ENCODE data around the gene RCC2.

The RCC2 gene

GRCh38 chr1:17377325-17377953 is 62.0 kb downstream of the RCC2 start:
- DNase-seq (ENCODE audit: low spot score), result no peak
- no peak for TF ChIP-seq CTCF (IDR thresholded peaks at IDR 0.05; ENCODE audit: extremely low read depth, missing control alignments)

- TF ChIP-seq CTCF (IDR thresholded peaks at IDR 0.05; ENCODE audit: extremely low read depth, missing control alignments), result no peak
- DNase-seq (ENCODE audit: low spot score), result no peak
Observed at GRCh38 chr1:17375651-17376050, 63.8 kb downstream of the RCC2 start.

GRCh38 chr1:17372955-17373354 is 66.5 kb downstream of the RCC2 start:
- DNase-seq (ENCODE audit: low spot score), result no peak
- no peak for TF ChIP-seq CTCF (IDR thresholded peaks at IDR 0.05; ENCODE audit: extremely low read depth, missing control alignments)

GRCh38 chr1:17371896-17372295 is 67.6 kb downstream of the RCC2 start, which contains the start of gene PADI6:
PADI6 (plus strand) TSS chr1:17372196; CDS start chr1:17372246, 50 bp downstream.
- no peak for DNase-seq (ENCODE audit: low spot score)
- no peak for TF ChIP-seq CTCF (IDR thresholded peaks at IDR 0.05; ENCODE audit: extremely low read depth, missing control alignments)

GRCh38 chr1:17370618-17371017 is 68.9 kb downstream of the RCC2 start:
- TF ChIP-seq CTCF (IDR thresholded peaks at IDR 0.05; ENCODE audit: extremely low read depth, missing control alignments), result no peak
- no peak for DNase-seq (ENCODE audit: low spot score)

- TF ChIP-seq CTCF (IDR thresholded peaks at IDR 0.05; ENCODE audit: extremely low read depth, missing control alignments), result no peak
- DNase-seq (ENCODE audit: low spot score), result no peak
Observed at GRCh38 chr1:17369466-17369865, 70.0 kb downstream of the RCC2 start.

GRCh38 chr1:17365293-17365692 is 74.2 kb downstream of the RCC2 start:
- no peak for DNase-seq (ENCODE audit: low spot score)
- TF ChIP-seq CTCF (IDR thresholded peaks at IDR 0.05; ENCODE audit: extremely low read depth, missing control alignments), result no peak

Data from GM20000 (cell line).